ENCODE measurements around the gene LETM1.

DNA sequence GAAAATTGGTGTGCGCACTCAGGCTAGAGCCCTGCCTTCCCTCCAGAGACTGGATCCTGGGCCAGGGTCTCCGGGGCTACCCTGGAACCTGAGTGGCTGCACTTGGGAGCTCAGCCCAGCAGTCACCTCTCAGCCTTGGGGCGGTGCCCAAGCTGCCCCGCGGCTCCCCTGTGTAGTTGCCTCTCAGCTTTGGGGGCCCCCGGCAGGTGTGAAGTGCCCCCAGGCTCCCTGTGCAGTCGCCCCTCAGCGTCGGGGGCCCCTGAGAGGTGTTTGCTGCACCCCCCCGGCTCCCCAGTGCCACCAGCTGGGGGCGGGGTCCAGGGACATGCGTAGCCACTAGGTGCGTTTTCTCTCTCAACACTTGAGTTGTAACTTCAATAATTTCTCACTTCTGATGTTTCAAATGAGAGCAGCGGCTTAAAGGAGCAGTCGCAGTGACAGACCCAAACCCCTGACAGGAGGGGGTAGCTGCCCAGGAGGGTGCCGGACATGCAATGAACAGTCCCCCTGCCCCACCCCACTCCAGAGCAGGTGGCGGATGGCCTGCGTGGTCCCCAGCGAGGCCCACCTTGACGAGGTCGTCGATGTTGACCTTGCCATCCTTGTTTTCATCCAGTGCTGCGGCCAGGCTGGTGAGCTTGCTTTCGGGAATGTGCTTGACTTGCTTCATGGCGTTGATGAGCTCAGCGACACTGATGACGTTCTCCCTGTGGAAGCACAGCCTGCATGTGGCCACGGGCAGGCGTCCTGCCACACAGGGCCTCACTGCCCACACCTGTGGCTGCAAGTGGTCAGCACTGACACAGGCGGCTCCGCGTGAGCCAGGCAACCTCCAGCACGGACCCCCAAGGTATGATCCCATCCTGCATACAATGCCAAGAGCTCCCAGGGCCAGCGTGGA is 40.6 kb downstream of the LETM1 start:
- TF ChIP-seq, protein P1, sequence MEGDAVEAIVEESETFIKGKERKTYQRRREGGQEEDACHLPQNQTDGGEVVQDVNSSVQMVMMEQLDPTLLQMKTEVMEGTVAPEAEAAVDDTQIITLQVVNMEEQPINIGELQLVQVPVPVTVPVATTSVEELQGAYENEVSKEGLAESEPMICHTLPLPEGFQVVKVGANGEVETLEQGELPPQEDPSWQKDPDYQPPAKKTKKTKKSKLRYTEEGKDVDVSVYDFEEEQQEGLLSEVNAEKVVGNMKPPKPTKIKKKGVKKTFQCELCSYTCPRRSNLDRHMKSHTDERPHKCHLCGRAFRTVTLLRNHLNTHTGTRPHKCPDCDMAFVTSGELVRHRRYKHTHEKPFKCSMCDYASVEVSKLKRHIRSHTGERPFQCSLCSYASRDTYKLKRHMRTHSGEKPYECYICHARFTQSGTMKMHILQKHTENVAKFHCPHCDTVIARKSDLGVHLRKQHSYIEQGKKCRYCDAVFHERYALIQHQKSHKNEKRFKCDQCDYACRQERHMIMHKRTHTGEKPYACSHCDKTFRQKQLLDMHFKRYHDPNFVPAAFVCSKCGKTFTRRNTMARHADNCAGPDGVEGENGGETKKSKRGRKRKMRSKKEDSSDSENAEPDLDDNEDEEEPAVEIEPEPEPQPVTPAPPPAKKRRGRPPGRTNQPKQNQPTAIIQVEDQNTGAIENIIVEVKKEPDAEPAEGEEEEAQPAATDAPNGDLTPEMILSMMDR (conservative IDR thresholded peaks at IDR 0.05; ENCODE audit: low read depth, low read length): no peak
- TF ChIP-seq EZH2 (IDR thresholded peaks at IDR 0.05; ENCODE audit: low read length, unreplicated experiment): no peak
